DMS153 (cell line): Measurements from ENCODE around the gene NUDT3.
"Not testable (repeated sequence)": the region's sequence is repeated elsewhere in the genome, so short reads cannot be mapped to it uniquely, and the experiment has no call there.

Source experiments
- DNase-seq: peaks from one replicate; lab custom pipeline; 2025; lab: John Stamatoyannopoulos, UW

Gene NUDT3

DNA sequence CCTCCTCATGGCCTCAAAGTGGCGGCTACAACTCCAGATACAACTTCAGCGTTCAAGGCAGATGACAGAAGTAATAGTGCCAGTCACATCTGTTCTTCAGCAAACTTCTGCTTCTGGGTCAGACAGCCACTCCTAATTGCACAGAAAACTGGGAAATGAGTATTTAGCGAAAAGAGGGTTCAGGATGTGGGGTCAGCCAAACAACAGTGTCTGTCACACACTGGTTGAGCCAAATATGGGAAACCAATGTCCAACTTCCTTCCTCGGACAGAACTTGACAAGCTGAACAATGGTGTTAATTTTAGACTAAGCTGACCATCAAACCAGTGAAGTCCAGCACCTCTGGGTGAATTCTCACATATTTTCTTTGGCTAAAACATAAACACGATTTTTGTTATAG, 22.1 kb downstream of the NUDT3 start:
- no peak for DNase-seq

DNA sequence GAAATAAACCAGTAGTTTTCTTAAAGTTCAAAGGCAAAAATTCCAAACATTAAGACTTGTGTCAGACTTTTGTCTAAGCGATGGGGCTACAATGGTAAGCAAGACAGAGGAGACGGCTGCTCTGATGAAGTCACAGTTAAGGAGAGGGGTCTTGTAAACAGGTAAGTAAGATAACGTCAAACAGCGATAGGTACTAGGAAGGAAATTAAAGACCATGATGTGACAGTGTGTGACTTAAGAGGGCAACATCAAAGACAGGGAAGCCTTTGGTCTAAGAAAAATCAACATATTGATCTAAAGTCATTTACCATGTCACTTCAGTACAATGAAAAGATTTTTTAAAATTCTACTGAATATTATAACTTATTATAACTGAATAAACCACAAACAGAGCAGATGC, 23.1 kb downstream of the NUDT3 start:
- DNase-seq = no peak

DNA sequence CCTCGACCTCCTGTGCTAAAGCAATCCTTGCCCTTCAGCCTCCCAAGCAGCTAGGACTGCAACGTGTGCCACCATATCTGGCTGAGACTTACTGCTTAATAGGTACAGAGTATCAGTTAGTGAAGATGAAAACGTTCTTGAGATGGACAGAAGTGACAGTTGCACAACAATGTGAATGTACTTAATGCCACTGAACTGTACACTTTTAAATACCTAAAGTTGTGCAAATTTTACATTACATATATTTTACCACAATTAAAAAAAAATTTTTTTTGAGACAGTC, 25.9 kb downstream of the NUDT3 start:
- DNase-seq = no peak

DNA sequence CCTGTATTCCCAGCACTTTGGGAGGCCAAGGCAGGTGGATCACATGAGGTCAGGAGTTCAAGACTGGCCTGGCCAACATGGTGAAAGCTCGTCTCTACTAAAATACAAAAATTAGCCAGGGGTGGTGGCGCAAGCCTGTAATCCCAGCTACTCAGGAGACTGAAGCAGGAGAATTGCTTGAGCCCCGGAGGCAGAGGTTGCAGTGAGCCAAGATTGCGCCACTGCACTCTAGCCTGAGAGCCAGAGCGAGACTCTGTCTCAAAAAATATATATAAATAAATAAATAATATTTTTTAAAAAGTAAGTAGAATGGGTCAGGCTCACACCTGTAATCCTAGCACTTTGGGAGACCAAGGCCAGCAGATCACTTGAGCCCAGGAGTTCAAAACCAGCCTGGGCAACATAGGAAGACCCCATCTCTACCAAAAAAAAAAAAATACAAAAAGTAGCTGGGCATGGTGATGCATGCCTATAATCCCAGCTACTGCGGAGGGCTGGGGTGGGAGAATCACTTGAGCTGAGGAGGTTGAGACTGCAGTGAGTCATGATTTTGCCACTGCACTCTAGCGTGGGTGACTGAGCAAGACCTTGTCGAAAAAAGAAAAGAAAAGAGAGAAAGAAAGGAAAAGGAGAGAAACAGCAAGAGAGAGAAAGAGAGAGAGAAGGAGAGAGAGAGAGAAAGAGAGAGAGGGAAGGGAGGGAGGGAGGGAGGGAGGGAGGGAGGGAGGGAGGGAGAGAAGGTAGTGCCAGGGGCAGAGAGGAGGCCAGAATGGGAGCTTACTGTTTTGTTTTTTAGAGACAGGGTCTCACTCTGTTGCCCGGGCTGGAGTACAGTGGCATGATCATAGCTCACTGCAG, 26.5 kb downstream of the NUDT3 start:
- not testable (repeated sequence) for DNase-seq

DNA sequence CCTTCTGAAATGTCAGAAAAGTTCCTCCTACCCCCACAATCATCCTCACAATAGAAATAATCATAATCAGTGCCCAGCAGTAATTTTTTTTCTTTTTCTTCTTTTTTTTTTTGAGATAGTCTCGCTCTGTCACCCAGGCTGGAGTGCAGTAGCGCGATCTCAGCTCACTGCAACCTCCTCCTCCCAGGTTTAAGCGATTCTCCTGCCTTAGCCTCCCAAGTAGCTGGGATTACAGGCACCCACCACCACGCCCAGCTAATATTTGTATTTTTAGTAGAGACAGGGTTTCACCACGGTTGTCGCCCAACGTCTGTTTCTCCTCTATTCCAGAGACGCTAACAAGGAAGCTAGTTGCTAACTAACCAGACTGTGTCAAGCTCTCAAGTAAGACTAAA, 28.8 kb downstream of the NUDT3 start:
- DNase-seq = not testable (repeated sequence)

DNA sequence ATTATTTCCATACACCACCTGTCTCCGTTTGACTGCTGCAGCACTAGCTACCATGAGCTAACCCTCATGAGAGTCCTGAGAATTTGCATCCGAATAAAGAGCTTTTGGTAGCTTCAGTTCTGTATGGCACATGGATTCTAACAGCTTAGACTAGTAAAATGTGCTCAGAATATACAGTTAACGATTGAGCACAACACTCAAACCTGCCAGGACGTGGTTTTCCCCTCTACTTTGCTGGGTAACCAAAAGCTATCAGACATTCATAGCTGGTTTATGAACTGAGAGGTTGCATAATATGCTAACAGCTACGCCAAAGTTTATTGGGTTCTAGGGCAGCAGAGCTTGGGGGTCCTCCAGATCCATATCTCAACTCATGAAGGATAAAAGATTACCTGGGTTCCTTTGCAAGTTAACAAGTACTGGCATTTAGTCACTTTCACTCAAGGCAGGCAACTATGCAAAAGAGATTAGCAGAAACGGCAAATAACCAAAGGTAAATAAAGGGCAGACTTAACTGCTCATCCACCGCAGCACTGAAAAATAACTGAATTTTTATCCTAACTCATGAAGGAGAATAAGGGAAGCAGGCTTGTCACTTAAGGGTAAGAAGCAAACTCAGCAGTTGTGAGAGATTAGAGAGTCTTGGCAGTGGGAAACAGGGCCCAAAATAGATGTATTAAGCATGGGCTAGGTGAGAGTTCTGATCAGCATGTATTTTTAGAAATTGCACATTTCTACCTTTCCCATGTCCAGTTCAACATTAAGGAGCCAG, 29.4 kb downstream of the NUDT3 start:
- no peak for DNase-seq

DNA sequence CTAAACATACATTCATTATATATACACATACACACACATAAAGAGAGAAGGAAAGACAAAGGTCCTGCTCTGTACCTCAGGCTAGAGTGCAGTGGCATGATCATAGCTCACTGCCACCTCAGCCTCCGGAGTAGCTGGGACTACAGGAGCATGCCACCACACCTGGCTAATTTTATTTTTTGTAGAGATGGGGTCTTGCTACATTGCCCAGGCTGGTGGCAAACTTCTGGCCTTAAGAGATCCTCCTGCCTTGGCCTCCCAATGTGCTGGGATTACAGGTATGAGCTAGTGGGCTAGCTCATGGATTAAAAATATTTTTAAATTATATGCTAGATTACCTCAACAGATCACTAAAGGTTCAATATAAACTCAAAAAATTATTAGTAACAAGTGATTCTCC, 30.3 kb downstream of the NUDT3 start:
- no peak for DNase-seq

DNA sequence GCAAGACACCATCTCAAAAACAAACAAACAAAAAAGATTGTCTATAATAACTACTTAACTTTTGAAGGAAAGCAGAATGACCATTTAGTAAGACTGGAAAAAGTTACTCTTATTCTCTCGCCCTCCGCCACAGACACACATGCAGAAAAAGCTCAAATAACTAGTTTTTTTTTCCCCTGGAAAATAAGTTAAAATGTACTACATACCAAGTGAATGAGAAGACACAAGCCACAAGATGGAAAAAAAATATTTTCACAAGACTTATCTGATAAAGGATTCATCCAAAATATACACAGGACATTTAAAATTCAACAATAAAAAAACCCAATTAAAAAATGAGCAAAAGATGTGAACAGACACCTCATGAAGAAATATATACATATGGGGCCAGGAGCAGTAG, 31.9 kb downstream of the NUDT3 start:
- no peak for DNase-seq

DNA sequence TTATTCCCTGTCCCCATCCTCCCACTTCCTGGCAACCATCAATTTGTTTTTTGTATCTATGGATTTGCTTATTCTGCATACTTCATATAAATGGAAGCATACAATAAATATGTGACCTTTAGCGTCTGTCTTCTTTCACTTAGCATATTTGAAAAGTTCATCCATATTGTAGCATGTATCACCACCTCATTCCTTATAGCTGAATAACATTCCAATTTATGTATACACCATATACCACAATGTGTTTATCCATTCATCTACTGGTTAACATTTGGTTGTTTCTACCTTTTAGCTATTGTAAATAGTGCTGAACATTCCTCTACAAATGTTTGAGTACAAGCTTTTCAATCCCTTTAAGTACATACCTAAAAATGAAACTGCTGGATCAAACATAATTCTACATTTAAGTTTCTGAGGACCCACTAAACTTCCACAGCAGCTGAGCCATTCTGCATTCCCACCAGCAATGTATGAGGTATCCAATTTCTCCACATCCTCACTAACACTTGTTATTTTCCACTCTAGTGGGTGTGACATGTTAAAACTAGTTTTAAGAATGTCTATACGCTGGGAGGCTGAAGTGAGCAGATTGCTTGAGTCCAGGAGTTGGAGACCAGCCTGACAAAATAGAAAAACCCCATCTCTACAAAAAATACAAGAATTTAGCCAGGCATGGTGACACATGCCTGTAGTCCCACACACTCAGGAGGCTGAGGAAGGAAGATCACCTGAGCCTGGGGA, 32.9 kb downstream of the NUDT3 start:
- no peak for DNase-seq

DNA sequence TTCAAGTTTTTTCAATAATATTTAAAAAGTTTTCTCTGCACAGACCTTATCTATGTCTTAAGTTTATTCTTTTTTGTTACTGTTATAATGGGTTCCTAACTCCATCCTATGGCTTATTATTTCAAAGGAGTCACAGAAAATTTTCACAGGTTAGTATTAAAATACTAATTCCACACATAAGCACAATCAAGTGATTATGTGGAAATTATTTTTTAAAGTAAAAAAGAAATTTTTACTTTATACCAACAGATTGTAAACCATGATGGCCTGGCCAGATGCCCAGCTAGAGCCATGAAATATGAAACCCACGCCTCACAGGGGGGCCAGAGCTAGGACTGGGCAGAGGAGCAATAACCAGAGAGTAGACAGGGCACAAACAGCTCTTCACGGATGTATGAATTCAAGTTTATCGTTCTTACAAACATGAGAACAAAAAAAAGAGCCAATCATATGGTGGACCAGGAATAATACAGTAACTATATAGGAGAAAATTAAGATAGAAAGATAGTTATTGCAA, 34.0 kb downstream of the NUDT3 start:
- DNase-seq = peak; percentile 12

DNA sequence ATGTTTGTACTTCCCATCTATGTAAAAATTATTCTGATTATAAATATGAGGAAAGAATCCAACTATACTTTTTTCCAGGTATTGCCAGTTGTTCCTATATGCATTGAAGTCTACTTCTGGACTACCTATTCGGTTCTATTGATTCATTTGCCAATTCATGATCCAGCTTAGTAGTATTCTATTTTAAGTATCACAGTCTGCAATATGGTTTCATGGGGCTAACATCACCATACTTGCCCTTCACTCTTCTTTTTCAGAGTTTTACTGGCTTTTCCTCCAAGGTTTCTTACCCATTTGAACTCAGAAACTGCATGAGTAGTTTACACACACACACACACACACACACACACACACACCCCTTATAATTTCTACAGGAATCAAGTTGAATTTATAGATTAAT, 34.5 kb downstream of the NUDT3 start:
- DNase-seq = no peak

DNA sequence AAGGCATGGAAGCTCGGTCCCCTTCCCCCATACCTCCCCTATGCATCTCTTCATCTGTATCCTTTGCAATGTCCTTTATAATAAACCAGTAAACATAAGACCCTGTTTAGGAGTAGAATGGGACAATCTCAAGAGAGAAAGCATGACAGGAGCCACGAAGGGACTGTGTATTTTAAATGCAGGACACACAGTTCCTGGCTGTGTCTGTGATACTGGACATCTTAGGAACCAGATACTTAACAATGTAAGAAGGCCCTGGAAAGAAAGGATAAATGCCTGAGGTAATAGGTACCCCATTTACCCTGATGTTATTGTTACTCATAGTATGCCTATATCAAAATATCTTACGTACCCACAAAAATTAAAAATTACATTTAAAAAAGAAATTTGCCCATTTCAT, 36.6 kb downstream of the NUDT3 start:
- DNase-seq = no peak

DNA sequence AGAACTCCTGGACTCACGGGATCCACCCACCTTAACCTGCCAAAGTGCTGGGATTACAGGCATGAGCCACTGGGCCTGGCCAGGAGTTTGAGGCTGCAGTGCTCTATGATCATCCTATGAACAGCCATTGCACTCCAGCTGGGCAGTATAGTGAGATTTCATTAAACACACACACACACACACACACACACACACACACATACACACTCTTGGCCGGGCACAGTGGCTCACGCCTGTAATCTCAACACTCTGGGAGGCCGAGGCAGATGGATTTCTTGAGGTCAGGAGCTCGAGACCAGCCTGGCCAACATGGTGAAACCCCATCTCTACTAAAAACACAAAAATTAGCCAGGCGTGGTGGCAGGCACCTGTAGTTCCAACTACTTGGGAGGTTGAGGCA, 38.2 kb downstream of the NUDT3 start:
- DNase-seq = not testable (repeated sequence)

DNA sequence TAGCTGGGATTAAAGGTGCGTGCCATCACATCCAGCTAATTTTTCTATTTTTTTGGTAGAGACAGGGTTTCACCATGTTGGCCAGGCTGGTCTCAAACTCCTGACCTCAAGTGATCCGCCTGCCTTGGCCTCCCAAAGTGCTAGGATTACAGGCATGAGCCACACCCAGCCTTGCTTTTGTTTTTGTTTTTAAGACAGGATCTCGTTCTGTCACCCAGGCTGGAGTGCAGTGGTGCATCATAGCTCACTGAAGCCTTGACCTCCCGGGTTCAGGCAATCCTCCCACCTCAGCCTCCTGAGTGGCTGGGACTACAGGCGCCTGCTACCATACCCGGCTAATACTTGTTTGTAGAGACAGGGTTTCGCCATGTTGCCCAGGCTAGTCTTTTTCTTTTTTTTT, 38.9 kb downstream of the NUDT3 start:
- DNase-seq = not testable (repeated sequence)

DNA sequence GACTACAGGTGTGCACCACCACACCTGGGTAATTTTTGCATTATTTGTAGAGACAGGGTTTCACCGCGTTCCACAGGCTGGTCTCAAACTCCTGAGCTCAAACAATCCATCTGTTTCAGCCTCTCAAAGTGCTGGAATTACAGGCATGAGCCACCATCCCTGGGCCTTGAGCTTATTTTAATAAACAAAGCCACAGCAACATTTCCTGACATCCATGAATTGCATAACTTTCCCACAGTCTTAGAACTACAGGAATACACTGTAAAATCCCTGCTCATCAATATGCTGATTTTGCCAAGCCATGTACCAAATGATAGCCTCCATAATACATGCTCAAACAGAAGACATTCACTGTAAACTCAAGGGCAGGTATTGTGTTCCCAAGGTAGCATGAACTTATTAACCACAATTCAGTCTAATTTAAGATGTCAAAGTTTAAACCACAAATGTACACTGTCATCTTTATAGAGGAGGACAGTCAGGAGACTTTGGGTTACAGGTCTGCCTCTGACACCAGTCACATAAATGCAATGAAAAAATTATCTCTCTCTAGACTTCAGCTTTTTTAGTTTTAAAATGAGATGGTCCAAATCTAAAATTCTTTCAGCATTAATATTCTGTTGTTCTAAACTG, 40.0 kb downstream of the NUDT3 start:
- DNase-seq = no peak

DNA sequence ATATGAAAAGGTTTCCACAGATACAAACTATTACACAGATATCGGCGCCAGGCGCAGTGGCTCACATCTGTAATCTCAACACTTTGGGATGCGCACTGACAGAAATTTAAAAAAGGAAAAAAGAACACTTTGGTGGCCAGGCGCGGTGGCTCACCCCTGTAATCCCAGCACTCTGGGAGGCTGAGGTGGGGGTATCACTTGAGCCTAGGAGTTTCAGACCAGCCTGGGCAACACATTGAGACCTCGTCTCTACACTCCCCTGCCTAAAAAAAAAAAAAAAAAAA, 41.6 kb downstream of the NUDT3 start:
- DNase-seq = no peak

DNA sequence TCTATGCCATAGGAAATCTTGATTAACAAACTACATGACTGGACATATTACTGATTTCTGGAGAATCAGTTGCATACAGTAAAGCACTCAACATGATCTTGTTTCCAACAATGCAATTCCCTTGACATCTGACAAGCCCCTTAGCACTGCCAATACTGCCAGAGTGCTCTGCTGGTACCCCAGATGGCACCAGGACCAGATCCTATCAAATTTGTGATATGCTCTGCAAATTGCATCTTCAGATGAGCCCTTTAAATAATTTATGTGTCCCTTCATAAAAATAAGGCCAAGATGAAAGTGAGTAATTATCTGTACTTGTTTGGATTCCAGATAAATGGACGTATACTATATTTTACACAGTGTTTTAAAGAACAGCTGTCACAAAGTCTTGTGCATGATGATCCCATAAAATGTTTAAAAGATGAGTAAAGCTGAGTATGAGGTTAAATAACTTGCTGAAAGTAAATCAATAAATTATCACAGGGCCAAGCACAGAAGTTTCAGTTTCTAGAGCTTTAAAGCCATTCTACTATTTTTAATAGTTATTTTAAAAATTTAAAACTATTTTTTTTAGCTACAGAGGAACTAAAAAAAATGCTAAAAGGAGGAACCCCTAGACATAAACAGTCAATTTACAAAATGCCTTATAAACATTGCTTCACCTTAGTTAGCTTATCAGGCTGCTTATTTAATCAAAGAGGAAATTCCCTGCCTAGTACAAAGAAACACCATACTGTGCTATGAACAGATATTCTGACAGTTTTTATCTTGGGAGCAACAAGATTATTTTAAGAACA, 42.1 kb downstream of the NUDT3 start:
- no peak for DNase-seq

DNA sequence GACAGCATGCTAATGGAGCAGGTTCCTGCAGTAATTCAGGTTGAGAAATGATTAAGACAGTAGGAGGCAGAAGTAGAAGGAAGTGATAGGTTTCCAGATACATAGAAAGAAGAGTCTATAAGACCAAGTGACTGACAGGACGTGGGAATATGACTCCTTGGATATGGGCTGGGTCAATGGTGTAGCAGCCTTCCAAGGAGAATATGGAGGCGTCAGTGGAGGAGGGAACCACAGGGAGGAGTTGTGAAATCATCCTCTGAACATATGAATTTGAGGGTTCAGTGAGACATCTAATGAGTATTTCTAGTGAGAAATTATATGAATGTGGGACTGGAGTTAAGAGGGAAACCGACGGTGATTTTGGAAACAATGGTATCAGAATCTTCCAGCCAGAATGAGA, 43.3 kb downstream of the NUDT3 start:
- no peak for DNase-seq

DNA sequence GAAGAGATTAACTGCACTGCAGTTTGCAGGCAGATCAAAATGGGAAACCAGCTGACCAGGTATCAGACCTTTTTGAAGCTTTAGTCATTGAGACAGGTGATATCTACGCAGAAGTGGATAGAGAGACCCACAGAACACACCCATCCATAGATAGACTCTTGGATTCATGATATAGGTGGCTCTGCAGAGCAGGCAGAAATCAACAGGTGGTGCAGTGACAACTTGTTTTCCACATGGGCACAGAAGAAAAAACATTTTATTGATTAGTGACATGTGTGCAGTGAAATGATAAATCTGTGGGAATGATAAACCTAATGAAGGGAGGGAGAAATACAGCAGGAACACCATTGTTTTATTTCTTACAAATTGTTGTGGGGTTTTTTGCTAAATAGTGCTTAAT, 45.2 kb downstream of the NUDT3 start:
- no peak for DNase-seq

DNA sequence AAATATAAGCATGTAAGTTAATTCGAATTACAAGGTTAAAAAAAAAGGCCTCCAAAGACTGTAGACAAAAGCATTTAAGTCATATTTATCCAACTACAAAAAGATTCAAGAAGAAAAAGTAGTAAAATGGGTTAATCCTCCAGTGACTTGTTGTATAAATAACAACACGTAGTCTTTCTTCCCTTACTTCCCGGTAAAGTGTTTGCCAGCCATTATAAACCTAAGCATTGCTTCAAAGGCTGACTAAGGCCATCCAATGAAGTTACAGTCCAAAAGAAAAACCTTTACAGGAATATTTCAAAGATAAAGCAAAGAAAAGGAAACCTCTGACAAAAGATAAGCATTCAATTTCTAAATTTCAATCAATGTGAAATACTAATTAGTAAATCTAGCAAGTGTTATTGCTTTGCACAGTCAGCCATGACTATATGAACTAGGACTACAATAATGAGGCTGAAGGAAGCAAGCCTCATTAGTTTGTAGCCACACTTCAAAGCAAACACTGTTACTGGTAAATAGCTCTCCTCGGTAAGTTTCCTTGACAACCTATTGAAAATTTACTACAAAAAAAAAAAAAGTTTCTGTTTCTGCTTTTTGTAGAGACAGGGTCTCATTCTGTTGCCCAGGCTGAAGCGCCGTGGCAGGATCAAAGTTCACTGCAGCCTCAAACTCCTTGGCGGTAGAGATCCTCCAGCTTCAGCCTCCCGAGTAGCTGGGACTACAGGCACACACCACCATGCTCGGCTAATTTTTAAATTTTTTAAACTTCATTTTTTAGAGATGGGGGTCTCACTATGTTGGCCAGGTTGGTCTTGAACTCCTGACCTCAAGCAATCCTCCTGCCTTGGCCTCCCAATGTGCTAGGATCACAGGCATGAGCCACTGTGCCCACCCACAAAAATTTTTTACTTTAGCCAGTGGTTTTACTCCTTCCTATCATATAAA, 46.0 kb downstream of the NUDT3 start:
- DNase-seq = no peak

DNA sequence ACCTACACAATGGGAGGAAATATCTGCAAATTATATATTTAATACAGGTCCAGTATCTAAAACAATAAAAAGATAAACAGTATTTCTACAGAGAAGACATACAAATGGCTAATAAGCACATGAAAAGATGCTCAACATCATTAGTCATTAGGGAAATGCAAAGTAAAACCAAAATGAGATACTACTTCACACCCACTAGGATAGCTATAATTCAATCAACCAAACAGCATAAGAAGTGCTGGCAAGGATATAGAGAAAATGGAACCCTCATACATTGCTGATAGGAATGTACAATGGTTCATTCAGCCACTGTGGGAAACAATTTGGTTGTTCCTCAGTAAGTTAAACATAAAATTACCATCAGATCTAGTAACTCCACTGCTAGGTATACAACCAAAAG, 48.7 kb downstream of the NUDT3 start:
- DNase-seq = no peak
